ENCODE measurements around the gene TM2D1.
A peak's percentile ranks its signal among the peaks of the same experiment; 100 is the strongest.
"Not testable (repeated sequence)": the region's sequence is repeated elsewhere in the genome, so short reads cannot be mapped to it uniquely, and the experiment has no call there.

The TM2D1 gene

GRCh38 chr1:61711969-61712368 is 13.0 kb downstream of the TM2D1 start:
- TF ChIP-seq CTCF (IDR thresholded peaks at IDR 0.05; ENCODE audit: poor library complexity, severe bottlenecking): no peak
- ATAC-seq (ENCODE audit: low read depth): no peak
- H3K27ac ChIP-seq (ENCODE audit: poor library complexity, severe bottlenecking): no peak overlapping the region
- H3K4me3 ChIP-seq (ENCODE audit: severe bottlenecking): no peak overlapping the region
- H3K36me3 ChIP-seq (ENCODE audit: low read depth): peaks cover 46% of the 10 kb centered on the region
- DNase-seq (ENCODE audit: low spot score): no peak
- H3K4me1 ChIP-seq (ENCODE audit: insufficient read depth, poor library complexity, severe bottlenecking): no peaks in the 10 kb centered on the region
- no peaks in the 10 kb centered on the region for H3K9me3 ChIP-seq (ENCODE audit: severe bottlenecking)
- no peaks in the 10 kb centered on the region for H3K27me3 ChIP-seq (ENCODE audit: insufficient read depth, poor library complexity, severe bottlenecking)

- not testable (repeated sequence) for DNase-seq (ENCODE audit: low spot score); H3K9me3 ChIP-seq (ENCODE audit: severe bottlenecking); H3K4me1 ChIP-seq (ENCODE audit: insufficient read depth, poor library complexity, severe bottlenecking); H3K4me3 ChIP-seq (ENCODE audit: severe bottlenecking); H3K27ac ChIP-seq (ENCODE audit: poor library complexity, severe bottlenecking); H3K27me3 ChIP-seq (ENCODE audit: insufficient read depth, poor library complexity, severe bottlenecking)
- ATAC-seq (ENCODE audit: low read depth): peak; percentile 64; the same call in 2 of the 3 replicates
- H3K36me3 ChIP-seq (ENCODE audit: low read depth): peaks cover 46% of the 10 kb centered on the region
Observed at GRCh38 chr1:61711257-61711656, 13.7 kb downstream of the TM2D1 start.

- no peaks in the 10 kb centered on the region for H3K27me3 ChIP-seq (ENCODE audit: insufficient read depth, poor library complexity, severe bottlenecking)
- DNase-seq (ENCODE audit: low spot score) (no peak), ATAC-seq (ENCODE audit: low read depth) (no peak)
- H3K27ac ChIP-seq (ENCODE audit: poor library complexity, severe bottlenecking): no peak overlapping the region
- no peaks in the 10 kb centered on the region for H3K9me3 ChIP-seq (ENCODE audit: severe bottlenecking)
- H3K4me1 ChIP-seq (ENCODE audit: insufficient read depth, poor library complexity, severe bottlenecking): no peaks in the 10 kb centered on the region
- no peak for TF ChIP-seq CTCF (IDR thresholded peaks at IDR 0.05; ENCODE audit: poor library complexity, severe bottlenecking)
- H3K4me3 ChIP-seq (ENCODE audit: severe bottlenecking): no peak overlapping the region
- peaks cover 59% of the 10 kb centered on the region for H3K36me3 ChIP-seq (ENCODE audit: low read depth)
Observed at GRCh38 chr1:61709908-61710289, 15.0 kb downstream of the TM2D1 start.

- no peak overlapping the region for H3K27ac ChIP-seq (ENCODE audit: poor library complexity, severe bottlenecking)
- TF ChIP-seq CTCF (IDR thresholded peaks at IDR 0.05; ENCODE audit: poor library complexity, severe bottlenecking): no peak
Observed at GRCh38 chr1:61708953-61709907, 15.7 kb downstream of the TM2D1 start.

GRCh38 chr1:61699911-61700851 is 24.8 kb downstream of the TM2D1 start:
- H3K36me3 ChIP-seq (ENCODE audit: low read depth): peaks cover 62% of the 10 kb centered on the region
- H3K27me3 ChIP-seq (ENCODE audit: insufficient read depth, poor library complexity, severe bottlenecking): no peaks in the 10 kb centered on the region
- H3K4me3 ChIP-seq (ENCODE audit: severe bottlenecking): no peak overlapping the region
- no peak for DNase-seq (ENCODE audit: low spot score)
- ATAC-seq (ENCODE audit: low read depth): no peak
- no peaks in the 10 kb centered on the region for H3K9me3 ChIP-seq (ENCODE audit: severe bottlenecking)
- TF ChIP-seq CTCF (IDR thresholded peaks at IDR 0.05; ENCODE audit: poor library complexity, severe bottlenecking): no peak
- no peaks in the 10 kb centered on the region for H3K4me1 ChIP-seq (ENCODE audit: insufficient read depth, poor library complexity, severe bottlenecking)
- no peak overlapping the region for H3K27ac ChIP-seq (ENCODE audit: poor library complexity, severe bottlenecking)

More at GRCh38 chr1:61708953-61709907, 15.7 kb downstream of the TM2D1 start:
- DNase-seq (ENCODE audit: low spot score) (no peak), ATAC-seq (ENCODE audit: low read depth) (no peak)
- Histone ChIP-seq H3K27me3 (ENCODE audit: insufficient read depth, poor library complexity, severe bottlenecking) (no peaks in the 10 kb centered on the region), H3K4me3 (ENCODE audit: severe bottlenecking) (no peak overlapping the region), H3K36me3 (ENCODE audit: low read depth) (peaks cover 64% of the 10 kb centered on the region), H3K4me1 (ENCODE audit: insufficient read depth, poor library complexity, severe bottlenecking) (no peaks in the 10 kb centered on the region), H3K9me3 (ENCODE audit: severe bottlenecking) (no peaks in the 10 kb centered on the region)
